CD8-positive, alpha-beta memory T cell (primary cell): ENCODE results near the gene CEP41. TPM values are rescaled to one million over a fixed set of nuclear protein-coding genes. Genes with fewer than 3 reads are reported as not detected.

Experiments
- CTCF ChIA-PET: fragments of 350-600 bp; sonication (Branson Sonifier 250); formaldehyde crosslinking; loops from one replicate; lab custom pipeline; 2021; ENCODE audit warnings: antibody characterized with exemption; lab: Charles Lee
- POLR2A ChIA-PET: fragments of 350-600 bp; sonication (Branson Sonifier 250); formaldehyde crosslinking; loops from one replicate; lab custom pipeline; 2021; ENCODE audit warnings: antibody characterized with exemption; lab: Charles Lee
- DNase-seq, 5 donors: peaks; one replicate each; pipeline versions ENCODE4 v3.0.0 to v3.0.0-alpha.2; 2020 to 2022; ENCODE audit warnings: mixed read lengths in 1 of 5
- H3K27ac ChIP-seq: one replicate; pipeline ENCODE4 v1.7.0; 2013; ENCODE audit warnings: low read depth, mild to moderate bottlenecking, low read length, moderate library complexity
- H3K27me3 ChIP-seq: 2 replicates; pipeline ENCODE4 v1.7.0; 2013; ENCODE audit warnings: low read length, mild to moderate bottlenecking; ENCODE audit not compliant: insufficient read depth, poor library complexity, severe bottlenecking
- H3K36me3 ChIP-seq: 2 replicates; pipeline ENCODE4 v1.7.0; 2013; ENCODE audit warnings: mild to moderate bottlenecking, low read length, moderate library complexity; ENCODE audit not compliant: insufficient read depth
- H3K4me1 ChIP-seq: 2 replicates; pipeline ENCODE4 v1.7.0; 2013; ENCODE audit warnings: mild to moderate bottlenecking, low read length, moderate library complexity; ENCODE audit not compliant: insufficient read depth
- H3K4me3 ChIP-seq: 2 replicates; pipeline ENCODE4 v1.7.0; 2013; ENCODE audit warnings: mild to moderate bottlenecking, low read length
- H3K9me3 ChIP-seq: 2 replicates; pipeline ENCODE4 v1.7.0; 2013; ENCODE audit warnings: mild to moderate bottlenecking, low read length
- H3K27ac Mint-ChIP-seq, 8 donors: one replicate each; pipeline ENCODE4 v1.8.0; 2020 to 2021; ENCODE audit warnings: mixed read lengths in 8 of 8, mild to moderate bottlenecking in 6 of 8, inconsistent platforms in 3 of 8, moderate library complexity in 3 of 8
- H3K27me3 Mint-ChIP-seq, 2 donors: one replicate each; pipeline ENCODE4 v1.8.0; 2020 to 2021; ENCODE audit warnings: mixed read lengths in 2 of 2, mild to moderate bottlenecking in 1 of 2, moderate library complexity in 1 of 2
- H3K36me3 Mint-ChIP-seq, 3 donors: one replicate each; pipeline ENCODE4 v1.8.0; 2020 to 2021; ENCODE audit warnings: mixed read lengths in 3 of 3, inconsistent platforms in 1 of 3, mild to moderate bottlenecking in 1 of 3
- H3K4me1 Mint-ChIP-seq, 3 donors: one replicate each; pipeline ENCODE4 v1.8.0; 2020 to 2021; ENCODE audit warnings: mixed read lengths in 3 of 3, inconsistent platforms in 1 of 3, mild to moderate bottlenecking in 1 of 3
- H3K4me3 Mint-ChIP-seq, 7 donors: one replicate each; pipeline ENCODE4 v1.8.0; 2020 to 2021; ENCODE audit warnings: mixed read lengths in 7 of 7, mild to moderate bottlenecking in 6 of 7, moderate library complexity in 4 of 7, inconsistent platforms in 2 of 7
- H3K9me3 Mint-ChIP-seq, 5 donors: one replicate each; pipeline ENCODE4 v1.8.0; 2020 to 2022; ENCODE audit warnings: mixed read lengths in 5 of 5, mild to moderate bottlenecking in 3 of 5, moderate library complexity in 2 of 5, inconsistent platforms in 1 of 5
- polyA plus RNA-seq: library from polyadenylated mRNA; unstranded; fragments of 300-500 nt; fragmentation: Illumina TruSeq; gene quantifications from one replicate; pipeline ENCODE4 v1.2.3, GENCODE V29; 2021
- total RNA-seq, 2 experiments: library from RNA; stranded (reverse); gene quantifications; one replicate each; pipeline ENCODE4 v1.2.3, GENCODE V29; 2021

The CEP41 gene
- total and polyA plus RNA-seq, 3 experiments from 2014 or later = 16.6 to 23.6 (median 18.8) TPM

DNA sequence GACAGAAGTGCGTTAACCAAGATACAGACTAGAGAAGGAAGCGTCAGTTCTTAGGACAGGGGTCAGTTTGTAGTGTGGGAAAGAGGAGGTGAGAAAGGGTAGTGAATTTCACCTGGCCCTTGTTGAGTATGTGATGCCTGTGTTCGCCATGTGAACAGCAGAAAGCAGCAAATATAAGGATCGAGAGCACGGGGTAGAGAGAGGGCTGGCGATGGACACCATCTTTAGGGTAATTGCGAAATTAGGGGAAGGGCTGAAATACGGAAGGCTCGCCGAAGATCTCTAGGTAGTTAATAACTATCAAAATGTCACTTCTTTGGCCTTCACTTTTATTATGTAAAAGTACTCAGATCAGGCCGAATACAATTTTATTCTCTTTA lies 44.9 kb upstream of the CEP41 start:
- Histone ChIP-seq H3K36me3 (no peaks in the 10 kb centered on the region), H3K4me1 (no peaks in the 10 kb centered on the region), H3K9me3 (no peaks in the 10 kb centered on the region), H3K27ac (no peak overlapping the region), H3K27me3 (no peaks in the 10 kb centered on the region), H3K4me3 (peak overlapping the region; percentile 79)
- CTCF ChIA-PET = no interaction called here
- POLR2A ChIA-PET = no interaction called here
- H3K36me3 Mint-ChIP-seq = no peaks in the 10 kb centered on the region
- peaks cover 17 to 25% (median 18%) of the 10 kb centered on the region in 3 donors for H3K4me1 Mint-ChIP-seq
- H3K9me3 Mint-ChIP-seq = no peaks in the 10 kb centered on the region
- no peak for DNase-seq
- H3K4me3 Mint-ChIP-seq = peak overlapping the region; percentile 82 to 92 (median 90)
- peaks cover 39 to 75% of the 10 kb centered on the region in 2 donors for H3K27me3 Mint-ChIP-seq
- no peak overlapping the region for H3K27ac Mint-ChIP-seq

DNA sequence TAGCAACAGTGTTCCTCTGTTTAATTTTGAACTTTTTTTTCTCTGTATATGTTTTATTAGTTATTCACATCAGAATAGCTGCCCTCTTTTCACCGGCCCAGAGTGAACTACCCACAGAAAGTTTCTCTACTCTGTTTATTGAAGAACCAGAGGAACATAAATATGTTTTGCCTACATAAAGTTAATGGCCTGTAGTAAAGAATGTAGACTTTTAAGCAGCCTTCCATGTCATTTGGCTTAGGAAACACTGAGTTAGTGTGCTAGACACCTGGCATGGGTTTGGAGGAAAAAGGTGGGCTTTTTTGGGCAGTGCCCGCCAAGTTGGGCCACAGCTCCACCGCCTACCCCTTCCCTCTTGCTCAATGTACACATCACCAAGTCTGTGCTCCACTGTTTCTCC lies 42.2 kb upstream of the CEP41 start:
- POLR2A ChIA-PET = no interaction called here
- Histone ChIP-seq H3K9me3 (no peaks in the 10 kb centered on the region), H3K27me3 (no peaks in the 10 kb centered on the region), H3K36me3 (no peaks in the 10 kb centered on the region), H3K4me1 (no peaks in the 10 kb centered on the region), H3K4me3 (no peak overlapping the region), H3K27ac (no peak overlapping the region)
- Mint-ChIP-seq H3K4me1 (peaks cover 17 to 25% (median 18%) of the 10 kb centered on the region in 3 donors), H3K4me3 (no peak overlapping the region), H3K27me3 (peaks cover 36 to 64% of the 10 kb centered on the region in 2 donors), H3K9me3 (no peaks in the 10 kb centered on the region), H3K36me3 (peaks cover 0 to 3% (median 0%) of the 10 kb centered on the region in 3 donors), H3K27ac (no peak overlapping the region)
- CTCF ChIA-PET = interaction anchor here (2.6 kb wide), 1 partner anchor 29 kb away, joined by 8 read pairs; no protein-coding TSS in a partner anchor
- DNase-seq = no peak

DNA sequence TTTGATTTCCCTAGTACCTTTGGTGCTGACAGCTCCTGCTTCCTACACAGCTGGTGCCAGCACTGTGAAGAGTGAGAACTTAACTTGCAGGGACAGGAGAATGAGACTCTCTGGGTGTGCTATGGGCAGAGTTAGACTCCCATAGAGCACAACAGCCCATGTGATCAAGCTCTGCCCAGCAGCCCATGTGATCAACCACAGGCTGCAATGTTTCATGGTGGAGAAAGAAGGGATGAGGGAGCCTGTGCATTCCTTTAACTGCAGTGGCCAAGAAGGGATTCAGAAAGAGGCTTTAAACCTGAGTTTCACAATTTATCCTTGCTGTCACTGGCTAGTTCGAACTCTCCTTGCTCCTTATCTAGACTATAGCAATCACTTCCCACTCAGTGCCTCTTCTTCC lies 41.1 kb upstream of the CEP41 start:
- Histone ChIP-seq H3K27ac (no peak overlapping the region), H3K4me3 (no peak overlapping the region), H3K36me3 (no peaks in the 10 kb centered on the region), H3K9me3 (no peaks in the 10 kb centered on the region), H3K27me3 (no peaks in the 10 kb centered on the region), H3K4me1 (no peaks in the 10 kb centered on the region)
- Mint-ChIP-seq H3K4me1 (peaks cover 15 to 25% (median 16%) of the 10 kb centered on the region in 3 donors), H3K36me3 (peaks cover 0 to 3% (median 0%) of the 10 kb centered on the region in 3 donors), H3K9me3 (no peaks in the 10 kb centered on the region), H3K27ac (no peak overlapping the region), H3K27me3 (peaks cover 34 to 57% of the 10 kb centered on the region in 2 donors), H3K4me3 (no peak overlapping the region)
- POLR2A ChIA-PET = no interaction called here
- no peak for DNase-seq
- CTCF ChIA-PET = interaction anchor here (2.6 kb wide), 1 partner anchor 28 kb away, joined by 8 read pairs; no protein-coding TSS in a partner anchor

DNA sequence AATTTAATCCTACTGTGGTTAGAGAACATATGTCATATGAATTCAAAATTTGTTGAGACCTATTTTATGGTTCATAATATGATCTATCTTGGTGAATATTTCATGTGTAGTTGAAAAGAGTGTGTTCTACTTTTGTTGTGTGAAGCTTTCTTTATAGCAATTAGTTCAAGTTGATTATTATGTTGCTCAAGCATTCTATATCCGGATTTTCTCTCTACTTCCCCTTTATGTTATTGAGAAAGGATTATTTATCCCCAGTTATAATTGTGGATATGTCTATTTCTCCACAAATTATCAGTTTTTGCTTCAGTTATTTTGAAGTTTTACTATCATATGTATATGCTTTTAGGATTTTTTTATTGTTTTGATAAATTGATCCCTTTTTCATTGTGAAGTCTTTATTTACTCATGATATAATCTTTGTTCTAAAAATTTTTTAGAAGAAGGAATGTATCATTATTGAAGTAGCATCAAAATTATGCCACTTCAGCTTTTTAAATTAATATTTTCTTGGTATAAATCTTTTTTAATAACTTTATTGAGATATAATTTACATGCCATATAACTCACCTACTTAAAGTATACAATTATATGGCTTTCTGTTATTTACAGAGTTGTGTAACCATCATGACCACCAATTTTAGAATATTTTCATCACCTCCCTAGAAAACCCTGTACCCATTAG lies 39.0 kb upstream of the CEP41 start:
- Histone ChIP-seq H3K4me3 (no peak overlapping the region), H3K36me3 (no peaks in the 10 kb centered on the region), H3K27me3 (no peaks in the 10 kb centered on the region), H3K4me1 (no peaks in the 10 kb centered on the region), H3K27ac (no peak overlapping the region), H3K9me3 (no peaks in the 10 kb centered on the region)
- H3K4me1 Mint-ChIP-seq = peaks cover 0 to 9% (median 6%) of the 10 kb centered on the region in 3 donors
- no peaks in the 10 kb centered on the region for H3K9me3 Mint-ChIP-seq
- DNase-seq = no peak
- no peak overlapping the region for H3K27ac Mint-ChIP-seq
- peaks cover 26 to 43% of the 10 kb centered on the region in 2 donors for H3K27me3 Mint-ChIP-seq
- POLR2A ChIA-PET = no interaction called here
- CTCF ChIA-PET = no interaction called here
- H3K4me3 Mint-ChIP-seq = no peak overlapping the region
- H3K36me3 Mint-ChIP-seq = peaks cover 0 to 3% (median 0%) of the 10 kb centered on the region in 3 donors

DNA sequence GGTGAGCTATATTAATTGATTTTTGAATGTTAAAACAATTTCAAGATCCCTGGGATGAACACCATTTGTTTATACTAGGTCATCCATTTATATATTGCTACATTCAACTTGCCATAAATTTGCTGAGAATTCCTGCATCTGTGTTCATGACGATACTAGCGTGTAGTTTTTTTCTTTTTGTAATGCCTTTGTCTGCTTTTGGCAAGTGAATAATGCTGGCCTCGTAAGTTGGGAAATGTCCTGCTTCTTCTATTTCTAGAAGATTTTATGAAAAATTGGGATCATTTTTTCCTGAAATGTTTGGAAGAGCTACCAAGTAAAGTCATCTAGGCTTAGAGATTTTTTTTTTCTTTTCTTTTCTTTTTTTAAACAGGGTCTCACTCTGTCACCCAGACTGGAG lies 38.2 kb upstream of the CEP41 start:
- no peaks in the 10 kb centered on the region for H3K27me3 ChIP-seq
- Mint-ChIP-seq H3K27ac (no peak overlapping the region), H3K9me3 (no peaks in the 10 kb centered on the region), H3K36me3 (peaks cover 0 to 3% (median 0%) of the 10 kb centered on the region in 3 donors), H3K4me3 (no peak overlapping the region), H3K4me1 (peaks cover 0 to 9% (median 6%) of the 10 kb centered on the region in 3 donors), H3K27me3 (peaks cover 26 to 34% of the 10 kb centered on the region in 2 donors)
- CTCF ChIA-PET = no interaction called here
- POLR2A ChIA-PET = no interaction called here
- no peak overlapping the region for H3K4me3 ChIP-seq
- no peak overlapping the region for H3K27ac ChIP-seq
- no peaks in the 10 kb centered on the region for H3K4me1 ChIP-seq
- DNase-seq = no peak
- H3K36me3 ChIP-seq = no peaks in the 10 kb centered on the region
- H3K9me3 ChIP-seq = no peaks in the 10 kb centered on the region

DNA sequence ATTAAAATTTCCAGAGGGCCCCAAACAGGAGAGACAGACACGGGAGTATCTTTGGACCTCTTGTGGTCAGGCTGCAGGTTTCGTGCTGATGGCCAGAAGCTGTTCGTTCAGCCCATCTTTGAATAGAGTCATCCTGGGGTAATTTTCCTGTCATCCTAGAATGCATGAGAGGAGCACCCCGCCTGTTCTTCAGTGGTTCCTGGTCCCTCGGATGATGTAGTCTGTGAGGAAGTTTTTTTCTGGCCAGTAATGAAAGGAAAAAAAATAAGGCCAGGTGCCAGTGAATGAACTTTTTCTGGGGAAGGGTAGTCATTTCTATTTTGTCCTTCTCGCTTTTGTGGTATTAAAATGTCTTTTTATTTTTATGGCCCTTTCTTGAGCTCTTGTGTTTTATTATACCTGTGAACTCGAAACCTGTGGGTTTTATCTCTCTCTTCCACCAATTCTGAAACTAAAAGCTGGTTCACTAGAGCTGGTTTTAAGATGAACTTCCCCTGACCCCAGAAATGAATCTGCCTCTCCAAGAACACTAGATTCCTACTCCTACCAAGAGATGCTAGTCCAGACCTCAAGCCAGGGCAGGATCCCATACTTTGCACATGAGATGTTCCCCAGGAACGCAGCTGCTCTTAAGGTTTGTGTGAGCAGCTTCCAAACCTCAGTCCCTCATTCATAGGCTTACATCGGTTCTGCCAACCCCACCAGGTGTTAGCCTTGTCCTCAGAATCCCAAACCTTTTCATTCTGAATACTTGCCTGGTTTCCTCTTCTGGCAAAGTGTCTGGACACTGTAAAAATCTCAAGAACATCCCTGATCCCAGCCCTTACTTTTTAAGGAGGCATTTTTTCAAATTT lies 35.7 kb upstream of the CEP41 start:
- CTCF ChIA-PET = interaction anchor here (1.7 kb wide), 1 partner anchor 10 kb away, joined by 4 read pairs; no protein-coding TSS in a partner anchor
- Mint-ChIP-seq H3K9me3 (no peaks in the 10 kb centered on the region), H3K4me1 (peaks cover 0 to 9% (median 6%) of the 10 kb centered on the region in 3 donors), H3K36me3 (peaks cover 0 to 3% (median 0%) of the 10 kb centered on the region in 3 donors), H3K4me3 (peak overlapping the region in 1 of 7 donors; percentile 9), H3K27me3 (peaks cover 12 to 15% of the 10 kb centered on the region in 2 donors), H3K27ac (no peak overlapping the region)
- Histone ChIP-seq H3K27ac (no peak overlapping the region), H3K9me3 (no peaks in the 10 kb centered on the region), H3K4me3 (no peak overlapping the region), H3K4me1 (no peaks in the 10 kb centered on the region), H3K27me3 (no peaks in the 10 kb centered on the region), H3K36me3 (no peaks in the 10 kb centered on the region)
- POLR2A ChIA-PET = no interaction called here
- no peak for DNase-seq

DNA sequence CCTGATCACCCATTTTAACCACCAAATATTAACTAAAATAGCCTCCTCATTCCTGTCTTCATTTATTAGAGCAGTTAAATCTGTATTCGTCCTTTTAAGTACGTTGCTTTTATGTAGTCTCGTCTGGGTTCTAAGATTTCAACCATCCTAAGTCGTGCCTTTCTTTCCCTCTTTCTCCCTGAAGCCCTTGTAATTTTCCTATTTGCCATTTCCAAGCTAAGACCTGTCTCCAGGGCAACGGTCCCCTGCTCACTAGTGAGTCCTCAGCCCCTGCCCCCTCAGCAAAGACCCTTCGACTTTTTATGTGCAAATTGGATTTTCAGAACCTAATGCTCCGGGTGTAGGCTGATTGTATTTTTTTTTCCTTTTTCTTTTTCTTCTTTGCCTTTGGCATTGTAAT lies 35.0 kb upstream of the CEP41 start:
- peaks cover 0 to 9% (median 6%) of the 10 kb centered on the region in 3 donors for H3K4me1 Mint-ChIP-seq
- CTCF ChIA-PET = no interaction called here

DNA sequence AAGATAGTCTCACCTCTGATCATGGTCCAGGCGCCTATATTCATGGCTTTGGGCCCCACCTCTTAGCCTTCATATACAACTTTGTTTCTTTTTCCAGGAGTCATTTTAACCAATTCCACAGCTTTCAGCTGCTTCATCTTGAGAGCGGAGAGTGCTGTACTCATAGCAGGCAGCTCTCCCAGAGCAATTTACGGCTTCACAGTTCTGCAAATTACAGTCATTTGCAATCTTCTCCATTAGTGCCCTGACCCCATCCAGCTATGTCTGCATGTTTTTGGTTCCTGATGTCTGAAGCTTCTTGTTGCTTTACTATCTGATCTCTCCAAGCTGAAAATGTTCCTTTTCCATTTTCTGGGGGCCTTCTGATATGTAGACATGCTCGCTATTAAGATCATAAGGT lies 33.1 kb upstream of the CEP41 start:
- Histone ChIP-seq H3K4me1 (no peaks in the 10 kb centered on the region), H3K27me3 (no peaks in the 10 kb centered on the region), H3K4me3 (no peak overlapping the region), H3K36me3 (no peaks in the 10 kb centered on the region), H3K9me3 (no peaks in the 10 kb centered on the region), H3K27ac (no peak overlapping the region)
- no peaks in the 10 kb centered on the region for H3K9me3 Mint-ChIP-seq
- no peak for DNase-seq
- H3K4me1 Mint-ChIP-seq = peaks cover 0 to 9% (median 6%) of the 10 kb centered on the region in 3 donors
- CTCF ChIA-PET = interaction anchor here (1.5 kb wide), 1 partner anchor 13 kb away, joined by 3 read pairs; no protein-coding TSS in a partner anchor
- no peak overlapping the region for H3K4me3 Mint-ChIP-seq
- POLR2A ChIA-PET = no interaction called here
- H3K27ac Mint-ChIP-seq = no peak overlapping the region
- H3K27me3 Mint-ChIP-seq = peaks cover 15 to 18% of the 10 kb centered on the region in 2 donors
- no peaks in the 10 kb centered on the region for H3K36me3 Mint-ChIP-seq

More for the DNA sequence above, 35.0 kb upstream of the CEP41 start:
- Histone ChIP-seq H3K36me3 (no peaks in the 10 kb centered on the region), H3K9me3 (no peaks in the 10 kb centered on the region), H3K27me3 (no peaks in the 10 kb centered on the region), H3K27ac (no peak overlapping the region), H3K4me1 (no peaks in the 10 kb centered on the region), H3K4me3 (no peak overlapping the region)
- Mint-ChIP-seq H3K27me3 (peaks cover 13 to 21% of the 10 kb centered on the region in 2 donors), H3K36me3 (peaks cover 0 to 3% (median 0%) of the 10 kb centered on the region in 3 donors), H3K9me3 (no peaks in the 10 kb centered on the region), H3K4me3 (no peak overlapping the region), H3K27ac (no peak overlapping the region)
- POLR2A ChIA-PET = no interaction called here
- DNase-seq = no peak
